H9 (cell line): Measurements from ENCODE around the gene INTS15. TPM values are rescaled to one million over a fixed set of nuclear protein-coding genes. Genes with fewer than 3 reads are reported as not detected.

Experiments used
- DNase-seq: peaks from one replicate; pipeline ENCODE4 v3.0.0-alpha.2; 2017
- H2AFZ ChIP-seq: one replicate; pipeline ENCODE4 v1.6.1; 2013; ENCODE audit warnings: mild to moderate bottlenecking, low read length, control low read depth, moderate library complexity
- H2AK5ac ChIP-seq: 2 replicates; pipeline ENCODE4 v1.6.1; 2013; ENCODE audit warnings: low read length, control low read depth, mixed read lengths; ENCODE audit not compliant: insufficient read length
- H2BK120ac ChIP-seq: one replicate; pipeline ENCODE4 v1.6.1; 2013; ENCODE audit warnings: low read depth, mild to moderate bottlenecking, low read length, control low read depth, inconsistent platforms; ENCODE audit not compliant: poor library complexity, severe bottlenecking
- H2BK12ac ChIP-seq: 2 replicates; pipeline ENCODE4 v1.6.1; 2013; ENCODE audit warnings: low read length, control low read depth, mixed read lengths, low read depth; ENCODE audit not compliant: insufficient read length
- H2BK15ac ChIP-seq: 2 replicates; pipeline ENCODE4 v1.6.1; 2013; ENCODE audit warnings: low read depth, low read length, control low read depth
- H2BK20ac ChIP-seq: one replicate; pipeline ENCODE4 v1.6.1; 2013; ENCODE audit warnings: low read depth, mild to moderate bottlenecking, low read length, control low read depth, inconsistent platforms; ENCODE audit not compliant: poor library complexity, severe bottlenecking
- H2BK5ac ChIP-seq: 2 replicates; pipeline ENCODE4 v1.6.1; 2013; ENCODE audit warnings: low read length, control low read depth, mixed read lengths; ENCODE audit not compliant: insufficient read length
- H3K14ac ChIP-seq: 2 replicates; pipeline ENCODE4 v1.6.1; 2013; ENCODE audit warnings: low read length, control low read depth; ENCODE audit not compliant: insufficient read depth
- H3K18ac ChIP-seq: 2 replicates; pipeline ENCODE4 v1.6.1; 2013; ENCODE audit warnings: low read depth, mild to moderate bottlenecking, mixed read lengths, low read length, control low read depth; ENCODE audit not compliant: insufficient read length
- H3K23ac ChIP-seq: 2 replicates; pipeline ENCODE4 v1.6.1; 2013; ENCODE audit warnings: low read length, control low read depth, mixed read lengths, low read depth; ENCODE audit not compliant: insufficient read length
- H3K23me2 ChIP-seq: 2 replicates; pipeline ENCODE4 v1.6.1; 2013; ENCODE audit warnings: low read depth, mild to moderate bottlenecking, mixed read lengths, low read length, control low read depth; ENCODE audit not compliant: insufficient read length, poor library complexity, severe bottlenecking
- H3K27ac ChIP-seq: 2 replicates; pipeline ENCODE4 v1.5.1; 2013; ENCODE audit warnings: low read length, control low read depth, mixed read lengths, low read depth; ENCODE audit not compliant: insufficient read length
- H3K27me3 ChIP-seq: 2 replicates; pipeline ENCODE4 v1.6.1; 2013; ENCODE audit warnings: low read length, control low read depth, inconsistent platforms; ENCODE audit not compliant: insufficient read depth
- H3K4ac ChIP-seq: 2 replicates; pipeline ENCODE4 v1.6.1; 2013; ENCODE audit warnings: low read depth, mild to moderate bottlenecking, control low read depth, inconsistent platforms, low read length, moderate library complexity
- H3K4me1 ChIP-seq: 2 replicates; pipeline ENCODE4 v1.6.1; 2013; ENCODE audit warnings: low read length, control low read depth, inconsistent platforms; ENCODE audit not compliant: insufficient read depth
- H3K4me2 ChIP-seq: 2 replicates; pipeline ENCODE4 v1.6.1; 2013; ENCODE audit warnings: low read length, control low read depth, mixed read lengths; ENCODE audit not compliant: insufficient read length, insufficient read depth
- H3K56ac ChIP-seq: 2 replicates; pipeline ENCODE4 v1.6.1; 2013; ENCODE audit warnings: low read depth, mild to moderate bottlenecking, mixed read lengths, low read length, control low read depth; ENCODE audit not compliant: insufficient read length
- H3K79me1 ChIP-seq: 2 replicates; pipeline ENCODE4 v1.6.1; 2013; ENCODE audit warnings: low read depth, mild to moderate bottlenecking, moderate library complexity, low read length, control low read depth, inconsistent platforms; ENCODE audit not compliant: insufficient read depth, poor library complexity, severe bottlenecking
- H3K79me2 ChIP-seq: 2 replicates; pipeline ENCODE4 v1.6.1; 2013; ENCODE audit warnings: low read length, control low read depth, inconsistent platforms; ENCODE audit not compliant: insufficient read depth
- H3K9ac ChIP-seq: 2 replicates; pipeline ENCODE4 v1.6.1; 2013; ENCODE audit warnings: low read length, control low read depth, mixed read lengths; ENCODE audit not compliant: insufficient read length; ENCODE audit errors: extremely low read depth
- H3K9me3 ChIP-seq: one replicate; pipeline ENCODE4 v1.6.1; 2013; ENCODE audit warnings: low read depth, low read length, inconsistent platforms; ENCODE audit not compliant: control insufficient read depth
- H3T11ph ChIP-seq: one replicate; pipeline ENCODE4 v1.6.1; 2013; ENCODE audit warnings: mild to moderate bottlenecking, low read length, control low read depth, inconsistent platforms
- H4K20me1 ChIP-seq: one replicate; pipeline ENCODE4 v1.6.1; 2013; ENCODE audit not compliant: control insufficient read depth, insufficient read length, insufficient read depth
- H4K5ac ChIP-seq: 2 replicates; pipeline ENCODE4 v1.6.1; 2013; ENCODE audit warnings: low read depth, mild to moderate bottlenecking, mixed read lengths, low read length, control low read depth; ENCODE audit not compliant: insufficient read length
- H4K8ac ChIP-seq: replicated peaks from 2 replicates; pipeline ENCODE4 v1.6.1; 2013; ENCODE audit warnings: low read length, control low read depth, mixed read lengths, low read depth; ENCODE audit not compliant: insufficient read length
- H4K91ac ChIP-seq: 2 replicates; pipeline ENCODE4 v1.6.1; 2013; ENCODE audit warnings: low read depth, mild to moderate bottlenecking, moderate library complexity, mixed read lengths, low read length, control low read depth; ENCODE audit not compliant: insufficient read length
- H3K27ac Mint-ChIP-seq, 3 experiments: 2 replicates in 2 of 3; 3 replicates in 1 of 3; pipeline ENCODE4 v1.8.0; 2020 to 2021; ENCODE audit warnings: mixed read lengths in 3 of 3, mild to moderate bottlenecking in 1 of 3, moderate library complexity in 1 of 3
- H3K27me3 Mint-ChIP-seq: 2 replicates; pipeline ENCODE4 v1.8.0; 2021; ENCODE audit warnings: low read depth, mild to moderate bottlenecking, moderate library complexity, mixed read lengths
- H3K36me3 Mint-ChIP-seq, 3 experiments: 2 replicates in 2 of 3; 3 replicates in 1 of 3; pipeline ENCODE4 v1.8.0; 2020 to 2021; ENCODE audit warnings: low read depth in 3 of 3, mixed read lengths in 3 of 3; ENCODE audit not compliant: insufficient read depth in 1 of 3
- H3K4me1 Mint-ChIP-seq, 2 experiments: 2 replicates each; pipeline ENCODE4 v1.8.0; 2020; ENCODE audit warnings: mixed read lengths in 2 of 2
- H3K4me3 Mint-ChIP-seq, 2 experiments: 2 replicates in 1 of 2; 3 replicates in 1 of 2; pipeline ENCODE4 v1.8.0; 2020 to 2021; ENCODE audit warnings: mild to moderate bottlenecking in 2 of 2, mixed read lengths in 2 of 2, moderate library complexity in 1 of 2
- H3K9me3 Mint-ChIP-seq, 2 experiments: 2 replicates in 1 of 2; 3 replicates in 1 of 2; pipeline ENCODE4 v1.8.0; 2020; ENCODE audit warnings: mild to moderate bottlenecking in 2 of 2, mixed read lengths in 2 of 2, moderate library complexity in 1 of 2
- WGBS: extraction: QIAGEN DNeasy Blood & Tissue Kit; methylation state at CpG from one replicate; pipeline ENCODE4 v1.1.7; 2013; ENCODE audit warnings: missing lambda C conversion rate, low lambda C conversion rate, mixed read lengths; ENCODE audit not compliant: insufficient read length; ENCODE audit errors: extremely low coverage; 5-methylcytosine and 5-hydroxymethylcytosine counted together
- total RNA-seq: library from RNA; stranded (reverse); gene quantifications from 2 replicates; pipeline ENCODE4 v1.2.1, GENCODE V29; 2021
- TF ChIP-seq, protein P1 (sequence below): fragments of 200-600 bp; sonication (generic); conservative IDR thresholded peaks from 3 replicates; pipeline ENCODE4 v1.8.0; 2021; ENCODE audit warnings: antibody characterized with exemption, mild to moderate bottlenecking

INTS15 gene
- total RNA-seq, 1 experiment from 2014 or later = 42.9 TPM

DNA sequence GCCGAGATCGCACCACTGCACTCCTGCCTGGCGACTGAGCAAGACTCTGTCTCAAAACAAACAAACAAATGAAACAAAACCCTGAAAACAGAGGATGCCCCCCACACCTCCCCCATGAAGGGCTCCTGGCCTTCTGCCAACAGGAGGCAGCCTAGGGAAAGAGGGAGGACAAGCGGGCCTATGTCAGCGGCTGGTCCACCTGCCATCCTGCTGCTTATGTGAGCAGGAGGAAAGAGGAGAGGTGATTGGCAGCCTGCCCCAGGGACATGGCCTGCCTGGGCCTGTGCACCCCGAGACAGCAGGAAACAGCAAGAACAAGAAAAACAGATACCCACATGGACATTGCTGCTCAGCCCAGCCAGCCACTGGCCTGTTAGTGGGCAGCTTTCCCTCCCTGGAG lies 38.2 kb downstream of the INTS15 start:
- Histone ChIP-seq H3K27me3 (no peaks in the 10 kb centered on the region), H3K4me1 (no peaks in the 10 kb centered on the region), H4K20me1 (no peaks in the 10 kb centered on the region), H4K8ac (no peak overlapping the region), H3K23ac (no peak overlapping the region), H2AFZ (no peak overlapping the region), H2BK120ac (no peak overlapping the region), H3K23me2 (no peaks in the 10 kb centered on the region), H2BK12ac (no peak overlapping the region), H3K9ac (no peak overlapping the region), H2BK5ac (no peak overlapping the region), H3K56ac (no peak overlapping the region), H2BK20ac (no peak overlapping the region), H3K79me2 (no peaks in the 10 kb centered on the region), H2AK5ac (no peak overlapping the region), H2BK15ac (no peak overlapping the region), H3T11ph (no peak overlapping the region), H3K79me1 (no peaks in the 10 kb centered on the region), H3K4ac (no peak overlapping the region), H3K27ac (no peak overlapping the region), H3K9me3 (no peaks in the 10 kb centered on the region), H4K5ac (no peak overlapping the region), H3K18ac (no peak overlapping the region), H3K14ac (no peak overlapping the region), H3K4me2 (no peak overlapping the region), H4K91ac (no peak overlapping the region)
- Mint-ChIP-seq H3K27me3 (0 out of 2 replicates have a peak, but pooled peaks cover 1% of the 10 kb centered on the region), H3K9me3 (no peaks in the 10 kb centered on the region), H3K4me1 (no peaks in the 10 kb centered on the region; a peak in 1 of 4 replicates), H3K27ac (no peak overlapping the region), H3K4me3 (no peak overlapping the region), H3K36me3 (peaks cover 3 to 11% (median 4%) of the 10 kb centered on the region in 3 experiments; a peak in 6 of 7 replicates)
- no CpG with 5 or more reads among the region's 6 CpGs for WGBS
- DNase-seq = no peak
- TF ChIP-seq, protein P1, sequence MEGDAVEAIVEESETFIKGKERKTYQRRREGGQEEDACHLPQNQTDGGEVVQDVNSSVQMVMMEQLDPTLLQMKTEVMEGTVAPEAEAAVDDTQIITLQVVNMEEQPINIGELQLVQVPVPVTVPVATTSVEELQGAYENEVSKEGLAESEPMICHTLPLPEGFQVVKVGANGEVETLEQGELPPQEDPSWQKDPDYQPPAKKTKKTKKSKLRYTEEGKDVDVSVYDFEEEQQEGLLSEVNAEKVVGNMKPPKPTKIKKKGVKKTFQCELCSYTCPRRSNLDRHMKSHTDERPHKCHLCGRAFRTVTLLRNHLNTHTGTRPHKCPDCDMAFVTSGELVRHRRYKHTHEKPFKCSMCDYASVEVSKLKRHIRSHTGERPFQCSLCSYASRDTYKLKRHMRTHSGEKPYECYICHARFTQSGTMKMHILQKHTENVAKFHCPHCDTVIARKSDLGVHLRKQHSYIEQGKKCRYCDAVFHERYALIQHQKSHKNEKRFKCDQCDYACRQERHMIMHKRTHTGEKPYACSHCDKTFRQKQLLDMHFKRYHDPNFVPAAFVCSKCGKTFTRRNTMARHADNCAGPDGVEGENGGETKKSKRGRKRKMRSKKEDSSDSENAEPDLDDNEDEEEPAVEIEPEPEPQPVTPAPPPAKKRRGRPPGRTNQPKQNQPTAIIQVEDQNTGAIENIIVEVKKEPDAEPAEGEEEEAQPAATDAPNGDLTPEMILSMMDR = 0 out of 3 replicates have a peak, but pooled peaks have one; percentile 13
